ENCODE data around the gene ZNF205.
"Not testable (repeated sequence)": the region's sequence is repeated elsewhere in the genome, so short reads cannot be mapped to it uniquely, and the experiment has no call there.

ZNF205 gene

DNA sequence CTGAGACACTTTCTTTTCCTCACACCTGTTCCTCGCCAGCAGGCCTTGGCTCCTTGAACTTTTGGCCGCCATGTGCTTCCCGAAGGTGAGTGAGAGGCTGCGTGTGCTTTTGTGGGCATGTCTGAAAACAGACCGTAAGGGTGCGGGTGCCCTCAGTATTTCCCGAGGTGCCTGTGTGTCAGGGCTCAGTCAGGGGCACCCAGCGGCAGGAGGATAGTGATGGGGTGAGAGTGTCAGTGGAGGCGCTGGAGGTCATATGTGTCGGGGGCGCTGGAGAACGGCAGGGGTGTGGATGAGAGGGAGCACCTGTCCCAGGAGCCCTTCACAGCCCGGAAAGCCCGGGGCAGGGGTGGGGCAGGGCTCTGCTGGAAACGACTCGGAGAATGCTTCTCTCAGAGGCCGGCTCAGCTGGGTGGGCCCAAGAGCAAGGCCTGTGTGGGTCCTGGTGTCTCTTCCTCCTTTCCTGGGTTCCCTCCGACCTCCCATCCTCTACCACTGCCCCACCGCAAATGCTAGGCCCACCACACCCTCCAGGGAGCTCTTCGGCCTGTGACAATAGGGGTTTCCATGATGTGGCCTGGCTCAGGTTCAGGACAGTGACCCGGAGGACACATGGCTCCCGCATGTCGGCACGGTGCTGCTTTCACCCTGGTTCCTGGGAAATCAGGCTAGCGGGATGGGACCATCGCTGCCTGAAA is 46.5 kb upstream of the ZNF205 start:
- no peak overlapping the region for H3K4me3 ChIP-seq (ENCODE audit: low read depth, low read length)
- H3K14ac ChIP-seq (ENCODE audit: low read length) = no peak overlapping the region

GRCh38 chr16:3066440-3066748 is 46.0 kb upstream of the ZNF205 start:
- H3K79me2 ChIP-seq (ENCODE audit: control insufficient read depth, insufficient read depth, low read length, poor library complexity) = no peaks in the 10 kb centered on the region
- no peak overlapping the region for H3K4me2 ChIP-seq (ENCODE audit: low read length)
- no peak overlapping the region for H3K4ac ChIP-seq (ENCODE audit: low read depth, low read length)
- peaks cover 5 to 8% of the 10 kb centered on the region in 2 experiments for H3K4me1 ChIP-seq (ENCODE audit: control insufficient read depth in 1 of 2, insufficient read depth in 2 of 2, low read length in 2 of 2)
- H4K12ac ChIP-seq (ENCODE audit: low read depth, low read length) = no peak overlapping the region
- H3K36me3 ChIP-seq (ENCODE audit: control insufficient read depth in 1 of 2, insufficient read depth in 2 of 2, low read length in 2 of 2) = no peaks in the 10 kb centered on the region
- H2AK5ac ChIP-seq (ENCODE audit: low read length) = no peak overlapping the region
- no peak overlapping the region for H3K9ac ChIP-seq (ENCODE audit: low read length)
- DNase-seq = no peak
- no peak overlapping the region for H3K23ac ChIP-seq (ENCODE audit: low read length)
- no peak overlapping the region for H3K18ac ChIP-seq (ENCODE audit: low read length)
- H4K8ac ChIP-seq (ENCODE audit: low read depth, low read length) = no peak overlapping the region
- no peaks in the 10 kb centered on the region for H3K27me3 ChIP-seq (ENCODE audit: insufficient read depth, low read length)
- WGBS (ENCODE audit: extremely low coverage, insufficient coverage, insufficient read length) = no CpG with 5 or more reads among the region's 7 CpGs
- H4K91ac ChIP-seq (ENCODE audit: low read depth, low read length) = no peak overlapping the region
- H3K27ac ChIP-seq (ENCODE audit: low read depth, low read length) = no peak overlapping the region
- H3K14ac ChIP-seq (ENCODE audit: low read length) = no peak overlapping the region
- H3K9me3 ChIP-seq (ENCODE audit: insufficient read depth, low read depth, low read length) = no peaks in the 10 kb centered on the region
- no peak overlapping the region for H2BK5ac ChIP-seq (ENCODE audit: low read depth, low read length, poor library complexity)
- no peak overlapping the region for H2BK120ac ChIP-seq (ENCODE audit: insufficient read depth, low read length, poor library complexity)
- H2AFZ ChIP-seq (ENCODE audit: insufficient read depth, low read length, poor library complexity) = no peak overlapping the region
- no peak overlapping the region for H2BK12ac ChIP-seq (ENCODE audit: low read length)
- H3K4me3 ChIP-seq (ENCODE audit: low read depth, low read length) = no peak overlapping the region
- H3K79me1 ChIP-seq (ENCODE audit: low read length) = no peaks in the 10 kb centered on the region

More for the DNA sequence above, 46.5 kb upstream of the ZNF205 start:
- Histone ChIP-seq H2AFZ (ENCODE audit: insufficient read depth, low read length, poor library complexity) (no peak overlapping the region), H3K36me3 (ENCODE audit: control insufficient read depth in 1 of 2, insufficient read depth in 2 of 2, low read length in 2 of 2) (no peaks in the 10 kb centered on the region), H2BK5ac (ENCODE audit: low read depth, low read length, poor library complexity) (no peak overlapping the region), H4K8ac (ENCODE audit: low read depth, low read length) (peak overlapping the region; percentile 2), H4K91ac (ENCODE audit: low read depth, low read length) (peak overlapping the region; percentile 21), H3K27me3 (ENCODE audit: insufficient read depth, low read length) (no peaks in the 10 kb centered on the region), H3K79me1 (ENCODE audit: low read length) (no peaks in the 10 kb centered on the region), H3K23ac (ENCODE audit: low read length) (no peak overlapping the region), H3K4me1 (ENCODE audit: control insufficient read depth in 1 of 2, insufficient read depth in 2 of 2, low read length in 2 of 2) (peaks cover 5 to 8% of the 10 kb centered on the region in 2 experiments), H3K27ac (ENCODE audit: low read depth, low read length) (no peak overlapping the region), H4K12ac (ENCODE audit: low read depth, low read length) (peak overlapping the region; percentile 27), H3K4me2 (ENCODE audit: low read length) (no peak overlapping the region), H3K4ac (ENCODE audit: low read depth, low read length) (no peak overlapping the region), H2BK12ac (ENCODE audit: low read length) (no peak overlapping the region), H3K9me3 (ENCODE audit: insufficient read depth, low read depth, low read length) (no peaks in the 10 kb centered on the region), H3K9ac (ENCODE audit: low read length) (no peak overlapping the region), H3K18ac (ENCODE audit: low read length) (no peak overlapping the region), H2BK120ac (ENCODE audit: insufficient read depth, low read length, poor library complexity) (peak overlapping the region; percentile 4), H2AK5ac (ENCODE audit: low read length) (no peak overlapping the region), H3K79me2 (ENCODE audit: control insufficient read depth, insufficient read depth, low read length, poor library complexity) (no peaks in the 10 kb centered on the region)
- DNase-seq = no peak
- WGBS (ENCODE audit: extremely low coverage, insufficient coverage, insufficient read length) = no CpG with 5 or more reads among the region's 26 CpGs

DNA sequence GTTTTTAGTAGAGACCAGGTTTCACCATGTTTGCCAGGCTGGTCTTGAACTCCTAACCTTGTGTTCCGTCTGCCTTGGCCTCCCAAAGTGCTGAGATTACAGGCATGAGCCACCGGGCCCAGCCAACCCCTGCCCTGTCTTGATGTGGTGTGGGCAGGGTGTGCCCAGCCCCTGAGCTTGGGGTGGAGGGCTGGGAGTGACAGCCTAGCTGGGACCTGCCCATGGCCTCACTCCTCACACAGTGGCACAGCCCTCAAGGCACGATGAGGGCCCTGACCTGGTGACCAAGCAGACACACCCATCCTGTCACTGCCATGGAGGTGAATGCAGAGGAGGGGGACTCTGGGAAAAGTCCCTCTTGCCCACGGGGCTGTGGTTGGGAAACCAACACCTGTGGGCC is 43.9 kb upstream of the ZNF205 start:
- H3K36me3 ChIP-seq (ENCODE audit: control insufficient read depth in 1 of 2, insufficient read depth in 2 of 2, low read length in 2 of 2) = no peaks in the 10 kb centered on the region
- H2BK12ac ChIP-seq (ENCODE audit: low read length) = no peak overlapping the region
- H4K12ac ChIP-seq (ENCODE audit: low read depth, low read length) = no peak overlapping the region
- no peak overlapping the region for H2BK5ac ChIP-seq (ENCODE audit: low read depth, low read length, poor library complexity)
- no peak overlapping the region for H3K4me2 ChIP-seq (ENCODE audit: low read length)
- no peaks in the 10 kb centered on the region for H3K27me3 ChIP-seq (ENCODE audit: insufficient read depth, low read length)
- H3K79me1 ChIP-seq (ENCODE audit: low read length) = no peaks in the 10 kb centered on the region
- no peak overlapping the region for H3K9ac ChIP-seq (ENCODE audit: low read length)
- no peak overlapping the region for H4K91ac ChIP-seq (ENCODE audit: low read depth, low read length)
- H3K79me2 ChIP-seq (ENCODE audit: control insufficient read depth, insufficient read depth, low read length, poor library complexity) = no peaks in the 10 kb centered on the region
- H4K8ac ChIP-seq (ENCODE audit: low read depth, low read length) = no peak overlapping the region
- no peak overlapping the region for H2AK5ac ChIP-seq (ENCODE audit: low read length)
- H3K27ac ChIP-seq (ENCODE audit: low read depth, low read length) = no peak overlapping the region
- DNase-seq = no peak
- no CpG with 5 or more reads among the region's 4 CpGs for WGBS (ENCODE audit: extremely low coverage, insufficient coverage, insufficient read length)
- H3K4ac ChIP-seq (ENCODE audit: low read depth, low read length) = no peak overlapping the region
- H3K9me3 ChIP-seq (ENCODE audit: insufficient read depth, low read depth, low read length) = no peaks in the 10 kb centered on the region
- H2AFZ ChIP-seq (ENCODE audit: insufficient read depth, low read length, poor library complexity) = no peak overlapping the region
- H3K4me1 ChIP-seq (ENCODE audit: control insufficient read depth in 1 of 2, insufficient read depth in 2 of 2, low read length in 2 of 2) = peaks cover 5 to 8% of the 10 kb centered on the region in 2 experiments
- no peak overlapping the region for H3K14ac ChIP-seq (ENCODE audit: low read length)
- H2BK120ac ChIP-seq (ENCODE audit: insufficient read depth, low read length, poor library complexity) = no peak overlapping the region
- no peak overlapping the region for H3K4me3 ChIP-seq (ENCODE audit: low read depth, low read length)
- H3K18ac ChIP-seq (ENCODE audit: low read length) = no peak overlapping the region
- H3K23ac ChIP-seq (ENCODE audit: low read length) = no peak overlapping the region

DNA sequence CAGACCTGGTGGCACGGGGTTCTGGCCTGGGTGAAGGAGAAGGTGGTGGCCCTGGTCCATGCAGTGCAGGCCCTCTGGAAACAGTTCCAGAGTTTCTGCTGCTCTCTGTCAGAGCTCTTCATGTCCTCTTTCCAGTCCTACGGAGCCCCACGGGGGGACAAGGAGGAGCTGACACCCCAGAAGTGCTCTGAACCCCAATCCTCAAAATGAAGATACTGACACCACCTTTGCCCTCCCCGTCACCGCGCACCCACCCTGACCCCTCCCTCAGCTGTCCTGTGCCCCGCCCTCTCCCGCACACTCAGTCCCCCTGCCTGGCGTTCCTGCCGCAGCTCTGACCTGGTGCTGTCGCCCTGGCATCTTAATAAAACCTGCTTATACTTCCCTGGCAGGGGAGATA is 43.2 kb upstream of the ZNF205 start:
- not testable (repeated sequence) for H3K36me3 ChIP-seq (ENCODE audit: control insufficient read depth in 1 of 2, insufficient read depth in 2 of 2, low read length in 2 of 2); H3K79me1 ChIP-seq (ENCODE audit: low read length); H3K4me2 ChIP-seq (ENCODE audit: low read length); H3K18ac ChIP-seq (ENCODE audit: low read length); H2AFZ ChIP-seq (ENCODE audit: insufficient read depth, low read length, poor library complexity); H3K4me3 ChIP-seq (ENCODE audit: low read depth, low read length); H3K4ac ChIP-seq (ENCODE audit: low read depth, low read length); H2BK12ac ChIP-seq (ENCODE audit: low read length); H3K27ac ChIP-seq (ENCODE audit: low read depth, low read length); H4K91ac ChIP-seq (ENCODE audit: low read depth, low read length); H4K8ac ChIP-seq (ENCODE audit: low read depth, low read length); H3K9ac ChIP-seq (ENCODE audit: low read length); H2BK5ac ChIP-seq (ENCODE audit: low read depth, low read length, poor library complexity); H3K23ac ChIP-seq (ENCODE audit: low read length); H3K79me2 ChIP-seq (ENCODE audit: control insufficient read depth, insufficient read depth, low read length, poor library complexity); H2AK5ac ChIP-seq (ENCODE audit: low read length); H4K12ac ChIP-seq (ENCODE audit: low read depth, low read length); H3K27me3 ChIP-seq (ENCODE audit: insufficient read depth, low read length); H3K4me1 ChIP-seq (ENCODE audit: control insufficient read depth in 1 of 2, insufficient read depth in 2 of 2, low read length in 2 of 2); H3K9me3 ChIP-seq (ENCODE audit: insufficient read depth, low read depth, low read length); H2BK120ac ChIP-seq (ENCODE audit: insufficient read depth, low read length, poor library complexity); DNase-seq; H3K14ac ChIP-seq (ENCODE audit: low read length)
- WGBS (ENCODE audit: extremely low coverage, insufficient coverage, insufficient read length) = no CpG with 5 or more reads among the region's 11 CpGs
